ENCODE measurements around the gene FIGNL1.

Gene FIGNL1, protein sequence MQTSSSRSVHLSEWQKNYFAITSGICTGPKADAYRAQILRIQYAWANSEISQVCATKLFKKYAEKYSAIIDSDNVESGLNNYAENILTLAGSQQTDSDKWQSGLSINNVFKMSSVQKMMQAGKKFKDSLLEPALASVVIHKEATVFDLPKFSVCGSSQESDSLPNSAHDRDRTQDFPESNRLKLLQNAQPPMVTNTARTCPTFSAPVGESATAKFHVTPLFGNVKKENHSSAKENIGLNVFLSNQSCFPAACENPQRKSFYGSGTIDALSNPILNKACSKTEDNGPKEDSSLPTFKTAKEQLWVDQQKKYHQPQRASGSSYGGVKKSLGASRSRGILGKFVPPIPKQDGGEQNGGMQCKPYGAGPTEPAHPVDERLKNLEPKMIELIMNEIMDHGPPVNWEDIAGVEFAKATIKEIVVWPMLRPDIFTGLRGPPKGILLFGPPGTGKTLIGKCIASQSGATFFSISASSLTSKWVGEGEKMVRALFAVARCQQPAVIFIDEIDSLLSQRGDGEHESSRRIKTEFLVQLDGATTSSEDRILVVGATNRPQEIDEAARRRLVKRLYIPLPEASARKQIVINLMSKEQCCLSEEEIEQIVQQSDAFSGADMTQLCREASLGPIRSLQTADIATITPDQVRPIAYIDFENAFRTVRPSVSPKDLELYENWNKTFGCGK

DNA sequence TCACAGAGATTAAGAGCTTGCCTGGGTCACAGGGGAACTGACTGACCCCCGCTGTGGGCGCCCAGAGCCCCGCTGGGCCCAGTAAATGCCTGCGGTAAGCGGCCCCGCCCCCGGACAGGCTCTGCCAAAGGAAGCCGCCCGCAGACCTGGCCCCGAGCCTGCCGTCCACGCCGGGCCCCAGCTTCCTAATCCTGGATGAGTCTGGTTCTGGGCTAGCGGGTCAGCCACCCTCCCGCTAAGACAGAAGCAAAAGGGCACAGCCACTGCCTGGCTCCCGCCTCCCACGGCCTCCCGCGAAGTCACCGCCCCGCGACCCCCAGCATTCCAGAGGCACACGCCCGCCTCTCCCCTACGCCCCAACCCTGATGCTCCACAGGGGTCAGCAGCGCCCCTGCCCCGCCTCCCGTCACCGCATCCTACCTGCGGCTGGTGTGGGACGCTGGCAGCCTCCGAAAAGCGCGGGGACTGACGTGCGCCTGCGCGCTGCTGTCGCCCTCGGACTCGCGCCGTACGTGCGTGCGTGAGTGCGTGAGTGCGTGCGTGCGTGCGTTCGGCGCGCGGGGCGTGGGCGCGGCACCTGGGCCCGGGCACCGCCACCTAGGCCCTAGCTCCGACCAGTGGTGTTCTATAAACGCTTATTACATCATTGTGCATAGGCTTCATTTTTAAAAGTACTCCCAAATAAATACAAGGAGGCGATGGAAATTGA is at the start of gene FIGNL1:
FIGNL1 (minus strand) TSS at position 470 of the 709 bp plus-strand sequence. CDS start 3,063 bp downstream, outside the sequence.
- DNase-seq = peak; percentile 89

DNA sequence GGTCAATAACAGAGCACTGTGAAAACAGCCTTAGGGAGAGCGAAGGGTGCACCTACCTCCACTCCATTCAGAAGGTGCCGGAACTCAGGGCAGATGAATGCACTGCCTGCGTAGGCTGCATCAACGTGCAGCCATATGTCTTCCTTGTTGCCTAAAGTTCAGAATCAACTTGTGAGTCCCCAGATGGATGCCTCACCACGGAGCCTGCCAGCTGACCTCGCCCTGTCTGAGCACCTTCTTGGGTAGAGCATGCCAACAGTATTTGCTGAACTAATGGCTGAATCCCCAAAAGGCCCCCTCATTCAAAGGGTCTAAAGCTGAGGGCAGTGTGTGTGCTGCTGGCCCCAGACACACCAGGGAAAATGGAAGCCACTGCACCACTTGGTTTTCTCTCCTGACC is 48.9 kb upstream of the FIGNL1 start:
- no peak for DNase-seq

DNA sequence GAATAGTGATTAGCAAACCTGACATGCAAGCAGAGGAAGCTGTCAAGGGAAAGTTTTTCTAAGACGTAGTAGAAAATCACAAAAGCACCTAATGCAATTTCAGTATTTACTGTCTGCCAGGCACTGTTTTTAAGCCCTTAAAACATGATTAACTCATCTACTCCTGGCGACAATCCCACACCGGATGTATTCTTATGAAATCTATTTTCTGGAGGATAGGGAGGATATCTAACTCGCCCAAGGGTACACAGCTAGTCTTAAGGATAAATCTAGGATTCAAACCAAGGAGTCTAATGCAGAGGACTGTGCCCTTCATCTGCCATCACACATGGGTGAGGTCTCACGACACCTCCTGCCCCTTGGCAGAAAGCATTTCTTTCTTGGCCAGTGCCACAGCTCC is 47.8 kb upstream of the FIGNL1 start:
- DNase-seq = no peak

DNA sequence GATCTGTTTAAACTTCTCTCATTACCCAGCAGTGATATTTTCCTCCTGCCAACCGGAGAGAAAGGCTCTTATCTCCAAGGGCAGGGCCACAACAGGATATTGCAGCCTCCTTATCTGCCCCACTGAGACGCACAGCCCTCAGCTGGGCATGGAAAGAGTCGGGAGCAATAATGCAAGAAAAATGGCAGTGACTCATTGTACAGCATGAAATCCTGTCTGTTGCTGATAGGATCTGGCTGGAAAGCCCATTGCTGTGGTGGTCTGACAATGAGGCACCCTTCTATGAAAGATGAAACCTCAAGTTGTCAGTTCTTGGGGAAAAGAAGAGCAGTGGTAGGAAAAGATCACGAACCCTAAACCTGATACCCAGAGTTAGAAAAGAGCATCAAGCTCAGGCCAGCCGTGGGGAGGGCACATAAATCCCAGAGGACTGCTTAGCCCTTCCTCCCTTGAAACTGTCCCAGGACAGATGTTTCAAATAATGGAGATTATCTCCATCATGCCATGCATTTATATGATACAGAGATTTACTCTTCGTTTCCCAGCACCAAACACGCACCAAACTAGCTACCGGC is 47.0 kb upstream of the FIGNL1 start:
- DNase-seq = no peak

DNA sequence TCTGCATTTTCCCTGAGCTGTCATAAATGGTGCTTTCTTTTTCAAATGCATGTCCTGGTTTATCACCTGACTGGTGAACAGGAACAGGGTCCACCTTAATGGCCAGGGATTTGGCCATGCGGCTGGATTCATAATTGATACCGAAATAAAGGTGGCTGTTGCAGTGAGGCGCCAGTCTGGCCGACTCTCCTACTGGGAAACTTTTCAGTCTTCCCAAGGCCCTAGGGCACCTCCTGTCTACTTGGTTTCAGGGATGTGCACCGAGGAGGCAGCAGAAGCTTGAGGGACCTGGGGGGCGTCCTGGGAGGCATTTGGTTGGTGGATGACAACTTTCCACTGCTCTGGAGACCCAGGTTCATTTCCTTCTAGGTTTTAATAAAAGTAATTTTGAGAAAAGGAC is 46.4 kb upstream of the FIGNL1 start:
- DNase-seq = no peak

DNA sequence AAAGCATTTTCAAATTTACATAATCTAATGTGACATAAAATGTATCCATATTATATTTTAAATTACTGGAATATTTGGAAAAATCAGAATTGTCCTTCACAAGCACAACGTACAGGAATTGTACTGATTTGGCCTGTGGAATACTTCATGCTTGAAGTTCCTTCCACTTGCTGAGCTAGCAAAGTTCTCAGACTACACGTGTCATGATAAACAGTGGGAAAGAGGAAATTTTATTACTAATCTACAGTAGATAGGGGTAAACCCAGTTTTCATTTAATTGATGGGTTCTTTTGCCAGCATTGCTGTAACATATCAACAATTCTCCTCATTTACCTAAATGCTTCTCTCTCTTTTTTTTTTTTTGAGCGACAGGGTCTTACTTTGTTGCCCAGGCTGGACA is 45.6 kb upstream of the FIGNL1 start:
- no peak for DNase-seq

DNA sequence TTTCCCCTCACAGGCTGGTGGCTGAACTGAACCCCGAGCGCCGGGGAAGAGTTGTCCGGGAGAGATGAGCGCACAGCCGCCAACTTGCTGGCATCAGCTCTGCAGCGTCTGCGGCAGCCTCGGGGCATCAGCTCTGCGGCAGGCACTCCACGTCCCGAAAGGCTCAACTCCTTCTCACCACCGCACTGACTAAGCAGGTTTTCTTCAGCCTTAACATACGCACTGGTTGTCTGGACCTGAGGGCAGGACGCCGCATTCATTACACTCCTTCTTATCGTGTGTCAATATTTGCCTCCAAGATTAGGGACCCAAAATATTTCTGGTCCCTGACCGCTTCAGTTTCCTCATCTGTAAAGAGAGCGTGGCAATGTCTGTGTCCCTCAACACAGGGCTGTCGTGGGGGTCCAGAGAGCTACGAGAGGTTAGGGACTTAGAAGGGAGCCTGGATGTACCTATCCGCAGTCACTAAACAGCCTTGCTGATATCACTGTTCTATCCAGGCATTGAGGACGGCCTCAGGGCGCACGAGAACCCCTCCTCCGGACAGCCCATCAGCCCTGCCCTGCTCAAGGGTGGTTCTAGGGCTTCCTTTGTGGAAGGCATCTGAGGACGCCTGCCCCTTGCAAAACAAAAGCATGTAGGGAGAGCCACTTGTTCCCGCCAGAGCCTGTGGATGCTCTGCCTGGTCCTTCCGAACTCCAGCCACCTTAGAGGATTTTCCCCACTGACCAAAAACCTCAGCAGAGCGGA is 42.8 kb upstream of the FIGNL1 start:
- no peak for DNase-seq

DNA sequence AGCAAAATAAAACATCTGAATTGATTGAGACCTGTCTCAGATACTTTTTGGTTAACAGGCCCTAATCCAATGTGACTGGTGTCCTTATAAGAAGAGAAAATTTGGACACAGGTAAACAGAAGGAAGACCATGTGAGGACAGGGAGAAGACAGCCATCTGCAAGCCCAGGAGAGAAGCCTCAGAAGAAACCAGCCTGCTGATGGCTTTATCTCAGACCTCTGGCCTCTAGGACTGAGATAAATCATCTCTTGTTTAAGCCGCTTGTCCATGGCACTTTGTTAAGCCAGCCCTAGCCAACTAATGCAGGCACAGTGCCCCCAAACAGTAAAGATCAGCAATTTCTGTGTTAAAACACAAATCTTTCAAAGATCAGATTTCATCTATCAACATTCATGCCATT is 41.8 kb upstream of the FIGNL1 start:
- DNase-seq = no peak

DNA sequence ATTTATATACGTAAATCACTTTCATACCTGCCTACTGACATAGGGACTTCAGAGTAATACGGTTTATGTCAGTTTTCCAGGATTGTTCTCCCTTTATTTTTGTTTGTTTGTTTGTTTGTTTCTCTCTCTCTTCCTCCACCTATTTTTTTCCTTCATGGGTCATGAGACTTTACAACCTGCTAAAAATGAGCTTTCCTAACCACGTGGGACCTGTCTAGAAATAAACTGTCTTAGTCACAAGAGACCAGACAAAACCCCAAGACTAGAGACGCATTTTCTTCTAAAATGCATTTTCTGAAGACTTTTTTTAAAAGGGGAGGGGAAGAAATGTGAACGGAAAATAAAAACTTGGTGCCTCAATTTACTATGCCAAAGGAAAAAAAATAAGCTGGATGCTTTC is 41.1 kb upstream of the FIGNL1 start:
- no peak for DNase-seq

DNA sequence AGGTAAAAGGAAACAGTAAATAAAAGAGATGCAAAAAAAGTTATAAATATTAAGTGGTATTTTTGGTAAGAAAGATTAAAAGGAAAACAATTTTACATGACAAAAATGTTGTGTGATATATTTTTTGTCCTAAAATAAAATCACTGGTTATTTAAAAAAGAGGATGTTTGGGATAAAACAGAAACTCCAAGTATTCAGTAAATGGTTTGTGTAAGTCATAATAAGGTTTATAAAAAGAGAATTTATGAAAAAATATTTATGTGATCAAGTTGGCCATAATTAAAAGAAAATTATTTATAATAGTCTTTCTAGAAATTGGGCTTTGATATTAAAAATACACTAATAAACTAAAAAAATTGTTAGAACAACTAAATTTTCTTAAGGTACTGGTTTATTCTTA is 38.2 kb upstream of the FIGNL1 start:
- no peak for DNase-seq

DNA sequence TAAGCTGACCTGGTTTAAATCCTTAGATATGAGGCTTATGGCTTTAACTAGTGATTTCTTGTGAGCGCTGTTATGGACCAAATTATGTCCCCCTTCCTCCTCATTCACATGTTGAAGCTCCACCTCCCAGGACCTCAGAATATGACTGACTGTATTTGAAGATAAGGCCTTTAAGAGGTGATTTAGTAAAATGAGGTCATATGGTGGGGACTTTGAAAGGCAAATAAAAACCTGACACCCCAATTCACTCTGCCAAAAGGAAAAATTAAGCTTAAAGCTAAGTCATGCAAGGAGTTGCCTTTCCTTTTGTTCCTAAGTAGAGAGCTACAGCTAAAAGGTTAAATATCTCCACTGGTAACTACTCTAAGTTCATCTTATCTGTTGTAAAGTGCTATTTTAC is 36.4 kb upstream of the FIGNL1 start:
- no peak for DNase-seq

DNA sequence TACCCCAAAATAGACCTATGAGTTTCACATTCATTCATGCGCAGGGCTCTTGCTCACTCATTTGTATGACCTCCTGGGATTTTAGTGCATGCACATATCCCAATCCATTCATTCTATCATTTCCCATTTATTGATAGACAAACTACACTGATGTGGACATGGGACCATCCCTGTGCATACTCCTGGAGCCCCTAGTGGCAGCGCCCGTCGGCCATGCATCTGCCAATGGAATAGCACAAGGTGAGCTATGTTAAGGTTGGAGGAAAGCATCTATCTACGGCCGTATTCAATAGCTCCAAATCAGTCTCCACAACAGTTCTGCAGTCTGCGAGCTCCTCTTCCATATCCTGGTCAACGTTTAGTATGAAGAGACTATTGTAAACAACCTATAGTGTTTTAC is 31.7 kb upstream of the FIGNL1 start:
- no peak for DNase-seq

DNA sequence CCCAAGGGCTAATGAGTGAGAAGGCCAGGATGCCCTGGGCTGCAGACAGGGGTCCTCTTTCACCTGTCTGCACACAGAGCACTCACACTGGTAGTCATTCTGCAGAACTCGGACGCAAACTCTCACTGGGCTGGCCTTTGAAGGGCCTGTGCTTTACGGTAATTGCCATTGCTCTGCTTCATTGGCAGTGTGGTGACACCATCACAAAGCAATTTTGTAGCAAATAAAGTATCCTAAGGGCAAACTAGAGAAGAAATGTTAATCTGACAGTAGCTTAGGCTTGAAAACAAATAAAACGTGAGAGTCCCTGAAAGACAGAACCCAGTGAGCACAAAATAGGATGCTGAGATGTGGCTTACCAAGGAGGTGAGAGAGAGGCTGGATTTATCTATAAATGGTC is 30.6 kb upstream of the FIGNL1 start:
- no peak for DNase-seq

DNA sequence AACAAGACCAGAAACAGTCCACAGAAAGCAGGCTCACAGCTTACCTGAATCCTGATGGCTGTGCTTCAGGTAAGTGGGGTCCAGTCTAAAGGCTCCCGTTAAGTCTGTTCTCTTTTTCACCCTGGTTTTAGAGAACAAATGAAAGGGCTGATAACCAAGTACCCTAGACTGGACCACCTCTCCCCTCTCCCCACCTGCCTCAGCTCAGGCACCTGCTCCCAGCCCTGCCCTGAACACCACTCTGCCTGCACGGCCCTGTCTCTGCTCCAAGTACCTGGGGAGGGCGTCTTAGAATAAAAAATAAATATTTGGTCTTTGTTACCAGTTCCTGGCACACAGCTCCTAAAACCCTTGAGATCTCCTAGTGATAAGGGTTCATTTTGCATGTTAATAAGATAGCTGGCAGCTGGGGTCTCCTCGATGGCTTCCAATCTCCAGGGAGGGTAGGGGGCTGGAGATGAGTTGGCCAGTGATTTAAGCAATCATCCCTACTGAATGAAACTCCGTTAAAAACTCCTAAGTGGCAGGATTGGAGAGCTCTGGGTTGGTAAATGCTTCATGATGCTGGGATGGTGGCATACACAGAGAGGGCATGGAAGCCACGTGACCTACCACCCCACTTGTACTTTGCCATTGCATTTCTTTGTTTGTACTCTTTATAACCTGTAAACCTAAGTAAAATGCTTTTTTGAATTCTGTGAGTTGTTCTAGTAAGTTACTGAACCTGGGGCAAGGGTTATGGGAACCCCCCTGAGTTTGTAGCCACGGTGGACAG is 29.8 kb upstream of the FIGNL1 start:
- no peak for DNase-seq

DNA sequence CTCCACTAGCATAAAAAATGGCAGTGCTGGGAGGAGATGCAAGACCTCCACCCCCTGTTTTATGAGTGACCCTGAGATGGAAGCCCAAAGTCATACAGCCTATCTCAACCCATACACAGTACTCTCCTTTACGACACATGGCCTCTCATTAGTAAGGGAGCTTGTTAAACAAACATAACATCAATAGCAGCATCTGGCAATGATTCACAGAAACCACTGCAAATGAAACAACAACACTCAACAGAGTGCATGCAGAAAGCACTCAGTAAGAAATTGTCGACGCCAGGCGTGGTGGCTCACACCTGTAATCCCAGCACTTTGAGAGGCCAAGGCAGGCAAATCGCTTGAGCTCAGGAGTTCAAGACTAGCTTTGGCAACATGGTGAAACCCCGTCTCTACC is 27.5 kb upstream of the FIGNL1 start:
- DNase-seq = no peak

DNA sequence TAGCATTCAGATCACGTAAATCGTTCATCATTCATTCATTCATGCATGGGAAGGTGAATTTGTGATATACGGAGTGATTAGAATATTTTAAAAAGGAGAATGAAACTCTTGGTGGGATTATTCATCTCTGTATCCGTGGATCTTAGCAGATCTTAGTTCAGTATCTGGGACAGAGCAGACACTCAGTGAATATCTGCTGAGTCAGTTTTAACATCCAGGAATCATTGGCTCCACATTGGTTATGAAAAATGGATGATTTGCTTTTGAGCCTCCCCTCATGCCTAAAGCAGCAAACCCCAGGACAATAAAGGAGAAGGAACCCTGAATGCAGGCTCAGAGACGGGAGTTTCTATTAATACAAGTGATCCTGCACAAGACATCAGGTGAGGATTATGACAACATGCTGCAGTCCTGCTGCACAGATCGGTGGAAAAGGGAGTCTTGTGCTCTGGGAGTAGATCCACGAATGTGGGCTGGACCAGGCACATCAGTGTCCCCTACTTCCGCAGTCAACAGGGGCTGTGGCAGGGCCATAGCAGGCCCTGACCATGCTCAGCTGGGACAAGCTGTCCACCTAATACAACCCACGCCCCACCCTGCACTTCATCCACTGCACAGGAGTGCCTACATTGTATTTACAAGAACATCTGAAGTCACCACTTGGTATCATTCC is 26.9 kb upstream of the FIGNL1 start:
- no peak for DNase-seq

DNA sequence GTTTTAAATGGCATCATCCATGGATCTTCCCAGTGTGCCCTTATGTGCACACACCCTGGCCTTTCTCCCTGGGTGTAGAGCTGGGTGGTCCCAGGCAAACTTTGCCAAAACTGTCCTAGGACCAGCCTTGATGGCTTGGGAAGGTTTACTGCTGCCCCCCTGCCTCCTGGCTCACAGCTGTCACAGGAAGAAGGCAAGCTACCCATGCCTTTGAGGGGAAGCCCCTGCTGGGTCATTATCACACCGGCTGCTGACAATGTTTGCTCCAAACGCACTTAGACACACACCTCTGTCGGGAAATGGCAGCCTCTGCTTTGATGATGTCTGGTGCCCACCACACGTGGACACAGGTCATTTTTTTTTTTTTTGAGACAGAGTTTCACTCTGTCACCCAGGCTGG is 25.2 kb upstream of the FIGNL1 start:
- DNase-seq = no peak

DNA sequence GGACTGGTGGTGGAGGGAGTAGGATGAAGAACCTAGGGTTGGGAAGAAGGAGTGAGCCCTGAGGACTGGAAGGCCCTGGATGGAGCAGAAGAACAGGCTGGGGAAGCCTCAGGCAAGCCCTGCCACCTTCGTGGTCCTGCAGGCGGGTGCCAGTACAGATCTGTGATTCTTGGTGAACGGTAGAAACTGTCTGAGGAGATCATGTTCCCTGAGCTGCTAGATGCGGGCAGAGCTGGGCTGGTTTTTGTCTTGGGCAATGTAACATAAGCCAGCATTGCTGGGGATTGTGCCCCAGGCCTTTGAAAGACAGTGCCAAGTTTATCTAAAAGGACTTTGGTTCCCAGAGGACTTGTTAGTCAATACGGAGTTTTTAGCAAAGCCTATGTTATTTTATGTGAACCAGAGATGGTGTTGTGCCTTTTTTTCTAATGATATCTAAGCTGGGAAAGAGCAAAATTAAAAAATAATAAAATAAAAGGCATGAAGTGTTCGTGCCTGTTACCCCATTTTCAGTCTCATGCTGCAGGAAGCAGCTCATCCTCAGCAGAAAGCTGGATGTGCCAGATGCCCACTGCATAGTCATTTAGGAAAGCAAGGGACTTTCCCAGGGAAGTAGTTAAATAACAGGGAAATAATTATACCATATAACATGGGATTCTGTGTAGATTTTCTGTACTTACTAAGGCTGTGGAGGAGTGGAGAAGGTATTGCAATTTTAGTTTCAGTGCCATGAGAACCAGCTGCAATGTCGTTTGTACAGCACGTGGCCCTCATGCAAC is 24.4 kb upstream of the FIGNL1 start:
- DNase-seq = no peak

DNA sequence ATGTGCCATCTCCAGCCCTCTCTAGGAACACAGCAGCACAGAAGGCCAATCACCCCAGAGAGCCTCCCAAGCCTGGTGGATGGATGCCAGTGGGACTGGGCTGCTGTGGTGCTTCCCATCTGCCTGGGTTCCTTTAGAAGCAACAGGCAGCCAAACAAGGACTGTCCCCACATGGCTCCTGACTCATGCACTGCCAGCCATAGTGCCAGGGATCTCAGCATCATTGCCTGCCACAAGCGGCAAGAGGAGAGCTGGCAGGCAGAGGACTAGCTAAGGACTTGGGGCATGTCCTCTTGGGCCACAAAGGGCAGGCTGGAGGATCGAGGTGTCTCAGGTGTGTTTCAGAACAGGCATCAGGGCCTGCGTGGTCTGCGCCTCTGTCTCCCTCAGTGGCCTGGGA is 23.4 kb upstream of the FIGNL1 start:
- no peak for DNase-seq

DNA sequence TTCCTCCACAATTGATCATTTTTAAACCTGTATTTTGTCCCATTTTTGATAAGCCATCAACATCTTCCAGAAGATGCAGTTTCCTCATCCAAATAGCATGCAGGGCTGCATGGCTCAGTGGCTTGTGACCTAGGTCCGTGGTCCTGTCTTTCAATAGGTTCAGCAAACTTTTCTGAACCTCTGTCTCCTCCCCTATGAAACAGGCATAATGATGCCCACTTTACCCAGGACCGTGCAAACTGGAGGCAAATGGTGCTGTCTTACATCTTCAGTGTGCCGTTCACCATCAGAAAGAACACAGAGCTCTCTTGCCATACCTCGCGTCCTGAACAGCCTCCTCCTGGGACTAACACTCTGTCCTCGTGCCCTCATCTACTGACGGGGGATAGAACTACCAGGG is 22.3 kb upstream of the FIGNL1 start:
- no peak for DNase-seq

DNA sequence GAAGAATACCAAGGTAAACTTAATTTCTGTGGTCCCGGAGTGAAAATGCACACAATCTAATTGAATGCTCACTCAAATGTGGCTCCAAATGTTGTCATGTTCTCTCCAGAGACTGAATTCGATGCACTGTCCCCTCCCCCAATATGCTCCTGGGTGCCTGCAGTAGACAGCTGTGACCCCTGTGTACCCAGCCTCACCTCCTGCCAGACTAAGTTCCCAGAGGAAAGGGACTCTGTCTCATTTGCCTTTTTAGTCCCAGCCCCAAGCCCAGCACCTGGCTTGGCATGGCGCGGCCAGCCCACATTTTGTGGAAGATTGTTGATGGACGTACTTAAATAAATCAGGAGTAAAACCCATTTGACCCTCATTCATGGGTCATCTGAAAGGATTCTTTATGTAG is 21.8 kb upstream of the FIGNL1 start:
- no peak for DNase-seq

Measured in activated naive CD4-positive, alpha-beta T cell treated with anti-CD3 and anti-CD28 coated beads, Interleukin-2, amount 50 U/mL, for 16 hours (primary cell).